Liver (tissue), 9 donors: ENCODE measurements around the gene CDK9. TPM values are rescaled to one million over a fixed set of nuclear protein-coding genes. Genes with fewer than 3 reads are reported as not detected.

Source experiments
- DNase-seq: peaks from one replicate; pipeline ENCODE4 v3.0.0-alpha.2; 2017; ENCODE audit warnings: low spot score
- H3K27ac ChIP-seq, 2 donors: one replicate each; pipeline ENCODE4 v1.7.0; 2013; ENCODE audit warnings: inconsistent platforms in 2 of 2, low read length in 2 of 2, control low read depth in 1 of 2, low read depth in 1 of 2, mild to moderate bottlenecking in 1 of 2
- H3K27me3 ChIP-seq, 4 donors: one replicate each; pipeline versions ENCODE4 v1.6.1 to v1.7.0; 2013; ENCODE audit warnings: low read length in 3 of 4, inconsistent platforms in 1 of 4, mild to moderate bottlenecking in 1 of 4, moderate library complexity in 1 of 4; ENCODE audit not compliant: control insufficient read depth in 4 of 4, insufficient read depth in 4 of 4
- H3K36me3 ChIP-seq, 4 donors: one replicate each; pipeline versions ENCODE4 v1.6.1 to v1.7.0; 2013; ENCODE audit warnings: low read length in 3 of 4, mild to moderate bottlenecking in 3 of 4, low read depth in 1 of 4, moderate library complexity in 1 of 4; ENCODE audit not compliant: control insufficient read depth in 4 of 4, insufficient read depth in 3 of 4
- H3K4me1 ChIP-seq, 4 donors: one replicate each; pipeline versions ENCODE4 v1.6.1 to v1.7.0; 2013; ENCODE audit warnings: low read length in 3 of 4, mild to moderate bottlenecking in 3 of 4, moderate library complexity in 1 of 4; ENCODE audit not compliant: control insufficient read depth in 4 of 4, insufficient read depth in 4 of 4
- H3K4me3 ChIP-seq, 3 donors: one replicate each; pipeline versions ENCODE4 v1.6.1 to v1.7.0; 2013; ENCODE audit warnings: low read length in 3 of 3, control low read depth in 1 of 3, low read depth in 1 of 3, mild to moderate bottlenecking in 1 of 3
- H3K9ac ChIP-seq, 2 donors: one replicate each; pipeline ENCODE4 v1.7.0; 2013; ENCODE audit warnings: low read length in 2 of 2, mild to moderate bottlenecking in 2 of 2, moderate library complexity in 2 of 2, control low read depth in 1 of 2, low read depth in 1 of 2
- H3K9me3 ChIP-seq, 4 donors: one replicate each; pipeline versions ENCODE4 v1.6.1 to v1.7.0; 2013; ENCODE audit warnings: low read length in 3 of 4; ENCODE audit not compliant: control insufficient read depth in 4 of 4
- EGR1 ChIP-seq, 2 donors: IDR thresholded peaks; 2 replicates each; pipeline ENCODE4 v1.6.1; 2016 to 2018; ENCODE audit warnings: antibody characterized with exemption in 2 of 2, low read depth in 2 of 2
- FOXA1 ChIP-seq: IDR thresholded peaks from 2 replicates; pipeline ENCODE4 v1.6.1; 2016; ENCODE audit warnings: antibody characterized with exemption
- FOXA2 ChIP-seq: IDR thresholded peaks from 2 replicates; pipeline ENCODE4 v1.6.1; 2016; ENCODE audit warnings: antibody characterized with exemption
- GABPA ChIP-seq, 2 donors: IDR thresholded peaks in 1 of 2; conservative IDR thresholded peaks in 1 of 2; 2 replicates each; pipeline ENCODE4 v1.6.1; 2016; ENCODE audit warnings: antibody characterized with exemption in 2 of 2, mild to moderate bottlenecking in 1 of 2, moderate library complexity in 1 of 2
- HNF4A ChIP-seq, 2 donors: conservative IDR thresholded peaks; 2 replicates each; pipeline ENCODE4 v1.6.1; 2016; ENCODE audit warnings: antibody characterized with exemption in 2 of 2, mild to moderate bottlenecking in 2 of 2
- HNF4G ChIP-seq: IDR thresholded peaks from 2 replicates; pipeline ENCODE4 v1.6.1; 2016; ENCODE audit warnings: antibody characterized with exemption
- JUND ChIP-seq, 2 donors: IDR thresholded peaks; 2 replicates each; pipeline ENCODE4 v1.6.1; 2016; ENCODE audit warnings: antibody characterized with exemption in 2 of 2
- NR2F2 ChIP-seq: IDR thresholded peaks from 2 replicates; pipeline ENCODE4 v1.6.1; 2016; ENCODE audit warnings: antibody characterized with exemption
- RAD21 ChIP-seq, 2 donors: IDR thresholded peaks; 2 replicates each; pipeline ENCODE4 v1.6.1; 2016; ENCODE audit warnings: antibody characterized with exemption in 2 of 2, mild to moderate bottlenecking in 2 of 2
- RXRA ChIP-seq, 2 donors: IDR thresholded peaks; 2 replicates each; pipeline ENCODE4 v1.6.1; 2017 to 2018; ENCODE audit warnings: antibody characterized with exemption in 2 of 2, mild to moderate bottlenecking in 1 of 2
- SP1 ChIP-seq: IDR thresholded peaks from 2 replicates; pipeline ENCODE4 v1.6.1; 2018; ENCODE audit warnings: antibody characterized with exemption, mild to moderate bottlenecking
- TAF1 ChIP-seq: conservative IDR thresholded peaks from 2 replicates; pipeline ENCODE4 v1.6.1; 2016; ENCODE audit warnings: antibody characterized with exemption, mild to moderate bottlenecking
- YY1 ChIP-seq: IDR thresholded peaks from 2 replicates; pipeline ENCODE4 v1.6.1; 2016; ENCODE audit warnings: antibody characterized with exemption, mild to moderate bottlenecking
- WGBS: extraction: QIAGEN DNeasy Blood & Tissue Kit; methylation state at CpG from one replicate; pipeline ENCODE4 v1.1.7; 2013; 5-methylcytosine and 5-hydroxymethylcytosine counted together
- polyA plus RNA-seq, 2 donors: library from polyadenylated mRNA; stranded (reverse) in 1 of 2; unstranded in 1 of 2; fragments of 200-250 nt in 1 of 2; fragments of >200 nt in 1 of 2; fragmentation: Nextera tagmentation in 1 of 2; extraction: Ambion mirVana in 1 of 2; gene quantifications; one replicate each; pipeline versions ENCODE4 v1.2.1 to v1.2.3, GENCODE V29; 2013 to 2015
- total RNA-seq, 2 donors: library from RNA; depleted of rRNA; stranded (reverse); fragments of >200 nt; gene quantifications; one replicate each; pipeline ENCODE4 v1.2.3, GENCODE V29; 2014
- TF ChIP-seq, protein P1 (sequence below): IDR thresholded peaks from 2 replicates; pipeline ENCODE4 v1.6.1; 2016; ENCODE audit warnings: antibody characterized with exemption
- TF ChIP-seq, protein P2 (sequence below): IDR thresholded peaks from 2 replicates; pipeline ENCODE4 v1.6.1; 2016; ENCODE audit warnings: antibody characterized with exemption
- TF ChIP-seq, protein P3 (sequence below): IDR thresholded peaks from 2 replicates; pipeline ENCODE4 v1.6.1; 2016; ENCODE audit warnings: antibody characterized with exemption, mild to moderate bottlenecking
- TF ChIP-seq, protein P4 (sequence below): IDR thresholded peaks from 2 replicates; pipeline ENCODE4 v1.6.1; 2016; ENCODE audit warnings: antibody characterized with exemption
- TF ChIP-seq, protein P5 (sequence below): fragments of 150-350 bp; IDR thresholded peaks from 2 replicates; pipeline ENCODE4 v1.5.1; 2017; ENCODE audit warnings: improper control_type of control experiment, low read depth, low read length; ENCODE audit not compliant: missing input control
- donor health status: healthy.
- donor health status: healthy.
- donor health status: healthy.
- donor health status: healthy.
- donor health status: healthy.

Gene CDK9
- total and polyA plus RNA-seq, 4 donors = 31.8 to 41.4 (median 36.8) TPM

DNA sequence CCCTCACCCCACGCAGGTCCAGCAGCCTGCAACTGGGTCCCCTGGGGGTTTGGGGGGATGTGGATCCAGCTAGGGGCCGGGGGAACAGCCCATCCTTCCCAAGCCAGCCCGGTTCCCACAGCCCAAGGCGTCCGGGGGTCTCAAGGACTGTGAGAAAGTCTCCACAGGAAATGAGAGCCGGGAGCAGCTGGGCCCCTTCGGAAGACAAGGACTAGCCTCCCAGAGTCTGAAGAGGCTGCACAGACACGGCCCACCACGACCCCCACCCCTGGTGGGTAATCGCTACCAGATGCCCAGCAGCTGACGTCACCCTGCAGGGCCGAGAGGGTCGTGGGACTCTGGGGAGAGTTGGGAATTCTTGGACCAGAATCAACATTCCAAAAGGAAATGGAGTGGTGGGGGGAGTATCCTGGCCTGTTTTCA, 17.9 kb upstream of the CDK9 start:
- Histone ChIP-seq H3K27ac (peak overlapping the region; percentile 34 to 59), H3K4me1 (peaks cover 0 to 15% (median 10%) of the 10 kb centered on the region in 4 donors), H3K9ac (no peak overlapping the region), H3K27me3 (no peaks in the 10 kb centered on the region), H3K36me3 (no peaks in the 10 kb centered on the region), H3K9me3 (no peaks in the 10 kb centered on the region), H3K4me3 (no peak overlapping the region)
- DNase-seq = no peak
- TF ChIP-seq JUND (IDR thresholded peaks at IDR 0.05) (no peak), FOXA2 (no peak), RXRA (IDR thresholded peaks at IDR 0.05) (no peak), HNF4G (no peak), HNF4A (conservative IDR thresholded peaks at IDR 0.05) (no peak), RAD21 (IDR thresholded peaks at IDR 0.05) (no peak), YY1 (no peak), NR2F2 (no peak), EGR1 (IDR thresholded peaks at IDR 0.05; ENCODE audit: low read depth in 2 of 2) (no peak), FOXA1 (no peak), TAF1 (no peak), GABPA (IDR thresholded peaks at IDR 0.05 in 1 of 2, conservative IDR thresholded peaks at IDR 0.05 in 1 of 2) (no peak), SP1 (no peak)
- TF ChIP-seq, protein P1, sequence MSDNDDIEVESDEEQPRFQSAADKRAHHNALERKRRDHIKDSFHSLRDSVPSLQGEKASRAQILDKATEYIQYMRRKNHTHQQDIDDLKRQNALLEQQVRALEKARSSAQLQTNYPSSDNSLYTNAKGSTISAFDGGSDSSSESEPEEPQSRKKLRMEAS = no peak
- TF ChIP-seq, protein P2, sequence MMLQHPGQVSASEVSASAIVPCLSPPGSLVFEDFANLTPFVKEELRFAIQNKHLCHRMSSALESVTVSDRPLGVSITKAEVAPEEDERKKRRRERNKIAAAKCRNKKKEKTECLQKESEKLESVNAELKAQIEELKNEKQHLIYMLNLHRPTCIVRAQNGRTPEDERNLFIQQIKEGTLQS = no peak
- TF ChIP-seq, protein P3, sequence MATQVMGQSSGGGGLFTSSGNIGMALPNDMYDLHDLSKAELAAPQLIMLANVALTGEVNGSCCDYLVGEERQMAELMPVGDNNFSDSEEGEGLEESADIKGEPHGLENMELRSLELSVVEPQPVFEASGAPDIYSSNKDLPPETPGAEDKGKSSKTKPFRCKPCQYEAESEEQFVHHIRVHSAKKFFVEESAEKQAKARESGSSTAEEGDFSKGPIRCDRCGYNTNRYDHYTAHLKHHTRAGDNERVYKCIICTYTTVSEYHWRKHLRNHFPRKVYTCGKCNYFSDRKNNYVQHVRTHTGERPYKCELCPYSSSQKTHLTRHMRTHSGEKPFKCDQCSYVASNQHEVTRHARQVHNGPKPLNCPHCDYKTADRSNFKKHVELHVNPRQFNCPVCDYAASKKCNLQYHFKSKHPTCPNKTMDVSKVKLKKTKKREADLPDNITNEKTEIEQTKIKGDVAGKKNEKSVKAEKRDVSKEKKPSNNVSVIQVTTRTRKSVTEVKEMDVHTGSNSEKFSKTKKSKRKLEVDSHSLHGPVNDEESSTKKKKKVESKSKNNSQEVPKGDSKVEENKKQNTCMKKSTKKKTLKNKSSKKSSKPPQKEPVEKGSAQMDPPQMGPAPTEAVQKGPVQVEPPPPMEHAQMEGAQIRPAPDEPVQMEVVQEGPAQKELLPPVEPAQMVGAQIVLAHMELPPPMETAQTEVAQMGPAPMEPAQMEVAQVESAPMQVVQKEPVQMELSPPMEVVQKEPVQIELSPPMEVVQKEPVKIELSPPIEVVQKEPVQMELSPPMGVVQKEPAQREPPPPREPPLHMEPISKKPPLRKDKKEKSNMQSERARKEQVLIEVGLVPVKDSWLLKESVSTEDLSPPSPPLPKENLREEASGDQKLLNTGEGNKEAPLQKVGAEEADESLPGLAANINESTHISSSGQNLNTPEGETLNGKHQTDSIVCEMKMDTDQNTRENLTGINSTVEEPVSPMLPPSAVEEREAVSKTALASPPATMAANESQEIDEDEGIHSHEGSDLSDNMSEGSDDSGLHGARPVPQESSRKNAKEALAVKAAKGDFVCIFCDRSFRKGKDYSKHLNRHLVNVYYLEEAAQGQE = no peak
- TF ChIP-seq, protein P4, sequence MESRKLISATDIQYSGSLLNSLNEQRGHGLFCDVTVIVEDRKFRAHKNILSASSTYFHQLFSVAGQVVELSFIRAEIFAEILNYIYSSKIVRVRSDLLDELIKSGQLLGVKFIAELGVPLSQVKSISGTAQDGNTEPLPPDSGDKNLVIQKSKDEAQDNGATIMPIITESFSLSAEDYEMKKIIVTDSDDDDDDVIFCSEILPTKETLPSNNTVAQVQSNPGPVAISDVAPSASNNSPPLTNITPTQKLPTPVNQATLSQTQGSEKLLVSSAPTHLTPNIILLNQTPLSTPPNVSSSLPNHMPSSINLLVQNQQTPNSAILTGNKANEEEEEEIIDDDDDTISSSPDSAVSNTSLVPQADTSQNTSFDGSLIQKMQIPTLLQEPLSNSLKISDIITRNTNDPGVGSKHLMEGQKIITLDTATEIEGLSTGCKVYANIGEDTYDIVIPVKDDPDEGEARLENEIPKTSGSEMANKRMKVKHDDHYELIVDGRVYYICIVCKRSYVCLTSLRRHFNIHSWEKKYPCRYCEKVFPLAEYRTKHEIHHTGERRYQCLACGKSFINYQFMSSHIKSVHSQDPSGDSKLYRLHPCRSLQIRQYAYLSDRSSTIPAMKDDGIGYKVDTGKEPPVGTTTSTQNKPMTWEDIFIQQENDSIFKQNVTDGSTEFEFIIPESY = no peak
- TF ChIP-seq, protein P5, sequence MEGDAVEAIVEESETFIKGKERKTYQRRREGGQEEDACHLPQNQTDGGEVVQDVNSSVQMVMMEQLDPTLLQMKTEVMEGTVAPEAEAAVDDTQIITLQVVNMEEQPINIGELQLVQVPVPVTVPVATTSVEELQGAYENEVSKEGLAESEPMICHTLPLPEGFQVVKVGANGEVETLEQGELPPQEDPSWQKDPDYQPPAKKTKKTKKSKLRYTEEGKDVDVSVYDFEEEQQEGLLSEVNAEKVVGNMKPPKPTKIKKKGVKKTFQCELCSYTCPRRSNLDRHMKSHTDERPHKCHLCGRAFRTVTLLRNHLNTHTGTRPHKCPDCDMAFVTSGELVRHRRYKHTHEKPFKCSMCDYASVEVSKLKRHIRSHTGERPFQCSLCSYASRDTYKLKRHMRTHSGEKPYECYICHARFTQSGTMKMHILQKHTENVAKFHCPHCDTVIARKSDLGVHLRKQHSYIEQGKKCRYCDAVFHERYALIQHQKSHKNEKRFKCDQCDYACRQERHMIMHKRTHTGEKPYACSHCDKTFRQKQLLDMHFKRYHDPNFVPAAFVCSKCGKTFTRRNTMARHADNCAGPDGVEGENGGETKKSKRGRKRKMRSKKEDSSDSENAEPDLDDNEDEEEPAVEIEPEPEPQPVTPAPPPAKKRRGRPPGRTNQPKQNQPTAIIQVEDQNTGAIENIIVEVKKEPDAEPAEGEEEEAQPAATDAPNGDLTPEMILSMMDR = no peak
- 62% methylated on average over 13 of the region's 13 CpGs for WGBS
